Activated CD4-positive, alpha-beta T cell treated with anti-CD3 and anti-CD28 coated beads, Interleukin-2, Interleukin-4, amounts not matched to agents 100 ng/mL and 50 ng/mL, durations not matched to agents 16 hours and 8 hours (primary cell): Measurements from ENCODE around the gene ATF6B.
A peak's percentile ranks its signal among the peaks of the same experiment; 100 is the strongest.

Source experiments
- DNase-seq: peaks from one replicate; pipeline ENCODE4 v3.0.0-alpha.2; 2020; ENCODE audit warnings: low spot score

Gene ATF6B

GRCh38 chr6:32127717-32128592 is at the start of gene ATF6B:
Gene ATF6B (minus strand): TSS chr6:32128246. CDS start chr6:32128207, 39 bp downstream.
- peak; percentile 99 for DNase-seq

GRCh38 chr6:32177183-32177787 is 49.2 kb upstream of the ATF6B start:
- DNase-seq = peak; percentile 42

- no peak for DNase-seq
Measured at GRCh38 chr6:32176476-32177182, 48.6 kb upstream of the ATF6B start.

GRCh38 chr6:32175711-32176475 is 47.8 kb upstream of the ATF6B start, which contains the start of gene AGPAT1:
Gene AGPAT1 (minus strand): TSS chr6:32176084. CDS start chr6:32171496, 4,588 bp downstream.
- peak; percentile 97 for DNase-seq

GRCh38 chr6:32175322-32175710 is 47.3 kb upstream of the ATF6B start:
- no peak for DNase-seq

- DNase-seq = no peak
Measured at GRCh38 chr6:32174416-32174815, 46.4 kb upstream of the ATF6B start.

GRCh38 chr6:32173051-32173727 is 45.1 kb upstream of the ATF6B start:
- no peak for DNase-seq

- no peak for DNase-seq
Measured at GRCh38 chr6:32171234-32171633, 43.2 kb upstream of the ATF6B start.

- no peak for DNase-seq
Measured at GRCh38 chr6:32170294-32170693, 42.2 kb upstream of the ATF6B start.

- no peak for DNase-seq
Measured at GRCh38 chr6:32168807-32169591, 41.0 kb upstream of the ATF6B start.

- no peak for DNase-seq
Measured at GRCh38 chr6:32168350-32168749, 40.3 kb upstream of the ATF6B start.

GRCh38 chr6:32167761-32168262 is 39.8 kb upstream of the ATF6B start:
- DNase-seq = no peak

GRCh38 chr6:32167154-32167760 is 39.2 kb upstream of the ATF6B start:
- DNase-seq = no peak

- DNase-seq = no peak
Measured at GRCh38 chr6:32166411-32167061, 38.5 kb upstream of the ATF6B start.

- no peak for DNase-seq
Measured at GRCh38 chr6:32164295-32164694, 36.2 kb upstream of the ATF6B start, which contains the start of gene EGFL8. Gene EGFL8 (plus strand): TSS chr6:32164595. CDS start chr6:32166166, 1,571 bp downstream.

- no peak for DNase-seq
Measured at GRCh38 chr6:32163559-32164258, 35.7 kb upstream of the ATF6B start.

GRCh38 chr6:32158052-32158451 is 30.0 kb upstream of the ATF6B start:
- DNase-seq = no peak

GRCh38 chr6:32156891-32157290 is 28.8 kb upstream of the ATF6B start:
- no peak for DNase-seq
